CD4-positive, alpha-beta T cell (primary cell): ENCODE results near the gene NELFB. TPM values are rescaled to one million over a fixed set of nuclear protein-coding genes. Genes with fewer than 3 reads are reported as not detected.

Source experiments
- ATAC-seq: fragments of 200-7000 bp; cut with Tn5 transposase; one replicate; pipeline ENCODE4 v1.10.0; 2022; ENCODE audit warnings: mild to moderate bottlenecking; ENCODE audit not compliant: poor library complexity
- CTCF ChIA-PET: fragments of 350-600 bp; sonication (Branson Sonifier 250); formaldehyde crosslinking; loops from one replicate; lab custom pipeline; 2021; ENCODE audit warnings: antibody characterized with exemption, inconsistent platforms; lab: Charles Lee
- POLR2A ChIA-PET: fragments of 350-600 bp; sonication (Branson Sonifier 250); formaldehyde crosslinking; loops from one replicate; lab custom pipeline; 2021; ENCODE audit warnings: antibody characterized with exemption, inconsistent platforms; lab: Charles Lee
- DNase-seq, 14 experiments: peaks; one replicate each; pipeline ENCODE4 v3.0.0-alpha.2; 2013 to 2020; ENCODE audit warnings: mixed read lengths in 2 of 14
- H3K27ac ChIP-seq, 2 donors: one replicate each; pipeline versions ENCODE4 v1.5.1 to v1.7.0; 2013; ENCODE audit warnings: low read length in 2 of 2, low read depth in 1 of 2, mild to moderate bottlenecking in 1 of 2
- H3K27me3 ChIP-seq, 2 experiments: 1 replicate in 1 of 2; 2 replicates in 1 of 2; pipeline versions ENCODE4 v1.6.1 to v1.7.0; 2013; ENCODE audit warnings: low read length in 2 of 2, control low read depth in 1 of 2, mild to moderate bottlenecking in 1 of 2, moderate library complexity in 1 of 2; ENCODE audit not compliant: insufficient read depth in 2 of 2, control insufficient read depth in 1 of 2
- H3K36me3 ChIP-seq: one replicate; pipeline ENCODE4 v1.6.1; 2013; ENCODE audit warnings: low read length, control low read depth; ENCODE audit not compliant: insufficient read depth
- H3K4me1 ChIP-seq: one replicate; pipeline ENCODE4 v1.6.1; 2013; ENCODE audit warnings: low read length, control low read depth; ENCODE audit not compliant: insufficient read depth
- H3K4me3 ChIP-seq: one replicate; pipeline ENCODE4 v1.5.1; 2013; ENCODE audit warnings: mild to moderate bottlenecking, low read length, moderate library complexity
- H3K9me3 ChIP-seq, 2 experiments: 1 replicate in 1 of 2; 2 replicates in 1 of 2; pipeline versions ENCODE4 v1.6.1 to v1.7.0; 2013; ENCODE audit warnings: low read length in 2 of 2, mild to moderate bottlenecking in 2 of 2, control low read depth in 1 of 2, moderate library complexity in 1 of 2; ENCODE audit not compliant: control insufficient read depth in 1 of 2, insufficient read depth in 1 of 2
- H3K27ac Mint-ChIP-seq: one replicate; pipeline ENCODE4 v1.8.0; 2020; ENCODE audit warnings: mixed read lengths
- H3K27me3 Mint-ChIP-seq: one replicate; pipeline ENCODE4 v1.8.0; 2021; ENCODE audit warnings: mixed read lengths
- H3K36me3 Mint-ChIP-seq: one replicate; pipeline ENCODE4 v1.8.0; 2021; ENCODE audit warnings: low read depth, mixed read lengths
- H3K4me1 Mint-ChIP-seq: one replicate; pipeline ENCODE4 v1.8.0; 2021; ENCODE audit warnings: low read depth, mixed read lengths
- H3K4me3 Mint-ChIP-seq: one replicate; pipeline ENCODE4 v1.8.0; 2020; ENCODE audit warnings: mild to moderate bottlenecking, mixed read lengths
- H3K9me3 Mint-ChIP-seq: one replicate; pipeline ENCODE4 v1.8.0; 2020; ENCODE audit warnings: mixed read lengths
- CTCF ChIP-seq: fragments of 200-600 bp; IDR thresholded peaks from one replicate; pipeline ENCODE4 v1.8.0; 2022; ENCODE audit warnings: antibody characterized with exemption, mild to moderate bottlenecking
- intact Hi-C, 2 experiments: fragments of 100-400 bp; cut with DNase I in 1 of 2; cut with micrococcal nuclease in 1 of 2; formaldehyde crosslinking; loops; one replicate each; pipeline versions ENCODE4 v1.15.1 to v1.9.0; 2023 to 2025; cut with DNase I, micrococcal nuclease
- total RNA-seq, 174 experiments: library from RNA in 2 of 174; stranded (reverse) in 2 of 174; gene quantifications; one replicate each; pipeline ENCODE4 v1.2.3 and lab custom pipeline; 2021 to 2026

The NELFB gene
- total RNA-seq, 2 experiments from 2014 or later: 20.7 to 21.2 TPM

- CTCF ChIA-PET: interaction anchor here (0.6 kb wide), 1 partner anchor 14 kb away, joined by 3 read pairs; no protein-coding TSS in a partner anchor
- H3K4me3 Mint-ChIP-seq: no peak overlapping the region
Observed at GRCh38 chr9:137267933-137268355, 12.8 kb downstream of the NELFB start.

GRCh38 chr9:137268538-137269201 is 13.5 kb downstream of the NELFB start:
- H3K27ac Mint-ChIP-seq: no peak overlapping the region
- Histone ChIP-seq H3K4me3 (no peak overlapping the region), H3K27ac (no peak overlapping the region), H3K27me3 (no peaks in the 10 kb centered on the region), H3K36me3 (peaks cover 62% of the 10 kb centered on the region), H3K4me1 (peaks cover 17% of the 10 kb centered on the region), H3K9me3 (no peaks in the 10 kb centered on the region)
- TF ChIP-seq CTCF: no peak
- no peak for DNase-seq
- H3K4me1 Mint-ChIP-seq: peaks cover 8% of the 10 kb centered on the region
- peaks cover 46% of the 10 kb centered on the region for H3K36me3 Mint-ChIP-seq
- H3K9me3 Mint-ChIP-seq: no peaks in the 10 kb centered on the region
- CTCF ChIA-PET: no interaction called here
- POLR2A ChIA-PET: no interaction called here
- H3K27me3 Mint-ChIP-seq: no peaks in the 10 kb centered on the region
- no peak overlapping the region for H3K4me3 Mint-ChIP-seq
- ATAC-seq: no peak
- intact Hi-C loops: no loop called here

More at GRCh38 chr9:137267933-137268355, 12.8 kb downstream of the NELFB start:
- H3K27me3 ChIP-seq: no peaks in the 10 kb centered on the region
- Mint-ChIP-seq H3K9me3 (no peaks in the 10 kb centered on the region), H3K27ac (no peak overlapping the region), H3K36me3 (peaks cover 48% of the 10 kb centered on the region), H3K4me1 (peaks cover 8% of the 10 kb centered on the region), H3K27me3 (no peaks in the 10 kb centered on the region)
- peaks cover 59% of the 10 kb centered on the region for H3K36me3 ChIP-seq
- H3K27ac ChIP-seq: no peak overlapping the region
- no peaks in the 10 kb centered on the region for H3K9me3 ChIP-seq
- no peak for TF ChIP-seq CTCF
- intact Hi-C loops: no loop called here
- ATAC-seq: no peak
- peaks cover 17% of the 10 kb centered on the region for H3K4me1 ChIP-seq
- no peak for DNase-seq
- H3K4me3 ChIP-seq: no peak overlapping the region
- POLR2A ChIA-PET: interaction anchor here (1.3 kb wide), 1 partner anchor 12 kb away, joined by 3 read pairs; the partner anchor contains the start of gene NELFB

- H3K36me3 ChIP-seq: peaks cover 58% of the 10 kb centered on the region
- CTCF ChIA-PET: no interaction called here
Observed at GRCh38 chr9:137269231-137269772, 14.2 kb downstream of the NELFB start.

More at GRCh38 chr9:137269231-137269772, 14.2 kb downstream of the NELFB start:
- no peak for TF ChIP-seq CTCF
- no peaks in the 10 kb centered on the region for H3K9me3 ChIP-seq
- H3K27me3 ChIP-seq: no peaks in the 10 kb centered on the region
- H3K36me3 Mint-ChIP-seq: peaks cover 39% of the 10 kb centered on the region
- no peaks in the 10 kb centered on the region for H3K9me3 Mint-ChIP-seq
- H3K27ac Mint-ChIP-seq: no peak overlapping the region
- H3K4me3 ChIP-seq: no peak overlapping the region
- peaks cover 8% of the 10 kb centered on the region for H3K4me1 Mint-ChIP-seq
- no peak for DNase-seq
- intact Hi-C loops: no loop called here
- POLR2A ChIA-PET: no interaction called here
- H3K4me3 Mint-ChIP-seq: no peak overlapping the region
- no peak for ATAC-seq
- H3K4me1 ChIP-seq: peaks cover 17% of the 10 kb centered on the region
- no peaks in the 10 kb centered on the region for H3K27me3 Mint-ChIP-seq
- H3K27ac ChIP-seq: no peak overlapping the region
